ENCODE data around the gene CD48. TPM values are rescaled to one million over a fixed set of nuclear protein-coding genes. Genes with fewer than 3 reads are reported as not detected.

The CD48 gene
- 10 to 100 TPM in 5 of 6 donors, 1 to 10 TPM in 1; 9.4 to 32.1 (median 16.3) TPM for total RNA-seq

- Histone ChIP-seq H3K4me3 (peak within 1 kb of the TSS in 3 of 4 donors; percentile 25 to 47 (median 33)), H3K9me3 (no peaks in the 10 kb centered on the region), H3K27ac (peak within 1 kb of the TSS; percentile 50 to 83 (median 64)), H3K27me3 (no peaks in the 10 kb centered on the region), H3K4me1 (peaks cover 0 to 12% (median 6%) of the 10 kb centered on the region in 4 donors), H3K36me3 (no peaks in the 10 kb centered on the region)
- ATAC-seq (ENCODE audit: low FRiP score in 2 of 2) (peak in 1 of 2 donors; percentile 36), DNase-seq (no peak)
- WGBS, 2 donors, result 37 to 44% methylated on average over 9 of the region's 9 CpGs
- TF ChIP-seq POLR2A (IDR thresholded peaks at IDR 0.05), result no peak
- TF ChIP-seq POLR2AphosphoS5 (IDR thresholded peaks at IDR 0.05), result no peak
- no peak for TF ChIP-seq EP300 (IDR thresholded peaks at IDR 0.05)
- no peak for TF ChIP-seq CTCF (IDR thresholded peaks at IDR 0.05)
These were observed at the start of gene CD48 for GRCh38 chr1:160711602-160712311. Gene CD48 (minus strand): TSS chr1:160711822. CDS start chr1:160711763, 59 bp downstream.

- no peak for TF ChIP-seq POLR2AphosphoS5 (IDR thresholded peaks at IDR 0.05)
- no peak for TF ChIP-seq EP300 (IDR thresholded peaks at IDR 0.05)
- no peak for TF ChIP-seq POLR2A (IDR thresholded peaks at IDR 0.05)
- no peak for TF ChIP-seq CTCF (IDR thresholded peaks at IDR 0.05)
- Histone ChIP-seq H3K36me3 (no peaks in the 10 kb centered on the region), H3K27ac (no peak overlapping the region), H3K9me3 (no peaks in the 10 kb centered on the region), H3K4me1 (no peaks in the 10 kb centered on the region), H3K4me3 (no peak overlapping the region), H3K27me3 (no peaks in the 10 kb centered on the region)
- ATAC-seq (ENCODE audit: low FRiP score in 2 of 2) (no peak), DNase-seq (no peak)
- 87 to 89% methylated on average over 4 of the region's 4 CpGs for WGBS, 2 donors
These were observed 49.4 kb upstream of the CD48 start for GRCh38 chr1:160761046-160761445.

GRCh38 chr1:160759740-160760139 lies 48.1 kb upstream of the CD48 start:
- Histone ChIP-seq H3K36me3 (no peaks in the 10 kb centered on the region), H3K9me3 (no peaks in the 10 kb centered on the region), H3K27me3 (no peaks in the 10 kb centered on the region), H3K4me3 (no peak overlapping the region), H3K4me1 (no peaks in the 10 kb centered on the region), H3K27ac (no peak overlapping the region)
- DNase-seq, result no peak
- TF ChIP-seq POLR2AphosphoS5 (IDR thresholded peaks at IDR 0.05) (no peak), POLR2A (IDR thresholded peaks at IDR 0.05) (no peak)
- no peak for ATAC-seq (ENCODE audit: low FRiP score in 2 of 2)

GRCh38 chr1:160758521-160758920 lies 46.9 kb upstream of the CD48 start:
- no peak for ATAC-seq (ENCODE audit: low FRiP score in 2 of 2)
- H3K4me1 ChIP-seq, result no peaks in the 10 kb centered on the region
- no peaks in the 10 kb centered on the region for H3K27me3 ChIP-seq
- WGBS, 2 donors, result 90 to 97% methylated on average over 2 of the region's 2 CpGs
- no peaks in the 10 kb centered on the region for H3K36me3 ChIP-seq
- no peak overlapping the region for H3K27ac ChIP-seq
- DNase-seq, result no peak
- TF ChIP-seq POLR2AphosphoS5 (IDR thresholded peaks at IDR 0.05) (no peak), POLR2A (IDR thresholded peaks at IDR 0.05) (no peak), EP300 (IDR thresholded peaks at IDR 0.05) (no peak), CTCF (IDR thresholded peaks at IDR 0.05) (no peak)
- H3K4me3 ChIP-seq, result no peak overlapping the region
- H3K9me3 ChIP-seq, result no peaks in the 10 kb centered on the region

- ATAC-seq (ENCODE audit: low FRiP score in 2 of 2) (no peak), DNase-seq (no peak)
- H3K9me3 ChIP-seq, result no peaks in the 10 kb centered on the region
- no peaks in the 10 kb centered on the region for H3K36me3 ChIP-seq
- no peaks in the 10 kb centered on the region for H3K27me3 ChIP-seq
- no peak overlapping the region for H3K4me3 ChIP-seq
- no peaks in the 10 kb centered on the region for H3K4me1 ChIP-seq
- TF ChIP-seq EP300 (IDR thresholded peaks at IDR 0.05), result no peak
- no peak for TF ChIP-seq POLR2A (IDR thresholded peaks at IDR 0.05)
- no peak for TF ChIP-seq POLR2AphosphoS5 (IDR thresholded peaks at IDR 0.05)
- TF ChIP-seq CTCF (IDR thresholded peaks at IDR 0.05), result no peak
- no peak overlapping the region for H3K27ac ChIP-seq
- 66 to 92% methylated on average over 2 of the region's 2 CpGs for WGBS, 2 donors
These were observed 45.2 kb upstream of the CD48 start for GRCh38 chr1:160756849-160757201.

Data from upper lobe of left lung (tissue), 6 donors.